ENCODE data around the gene EEF1AKMT4.

Gene EEF1AKMT4

DNA sequence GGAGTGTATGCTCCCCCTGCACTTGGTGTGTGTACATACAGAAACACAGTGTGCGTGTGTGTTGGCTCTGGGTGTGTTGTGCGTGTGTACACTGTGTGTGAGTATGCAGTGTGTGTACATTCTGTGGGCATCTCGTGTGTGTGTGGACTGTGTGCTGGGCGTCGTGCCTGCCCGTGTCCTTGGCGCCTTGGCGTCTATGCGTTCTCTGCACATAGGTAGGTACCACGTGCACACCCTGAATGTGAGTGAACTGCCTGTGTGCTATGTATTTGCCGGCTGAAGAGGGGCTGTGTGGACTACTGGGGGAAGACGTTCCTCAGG lies 25.9 kb downstream of the EEF1AKMT4 start:
- TF ChIP-seq EZH2phosphoT487 (IDR thresholded peaks at IDR 0.05; ENCODE audit: low read depth) (no peak), CTCF (IDR thresholded peaks at IDR 0.05; ENCODE audit: low read depth, low read length) (no peak)
- Histone ChIP-seq H2AFZ (ENCODE audit: low read depth, low read length) (no peak overlapping the region), H3K36me3 (replicated peaks; ENCODE audit: low read depth, low read length) (no peaks in the 10 kb centered on the region), H3K4me3 (ENCODE audit: low read length) (no peak overlapping the region), H4K20me1 (ENCODE audit: insufficient read depth, low read length) (no peaks in the 10 kb centered on the region), H3K9me3 (ENCODE audit: insufficient read depth, low read length) (no peaks in the 10 kb centered on the region), H3K79me2 (ENCODE audit: low read length) (no peaks in the 10 kb centered on the region), H3K27ac (ENCODE audit: low read length) (no peak overlapping the region), H3K4me2 (ENCODE audit: low read length) (no peak overlapping the region), H3K27me3 (ENCODE audit: low read depth, low read length) (no peaks in the 10 kb centered on the region), H3K9ac (ENCODE audit: low read length) (no peak overlapping the region), H3K4me1 (ENCODE audit: low read length) (no peaks in the 10 kb centered on the region; the same call in 1 of the 2 replicates)

GRCh38 chr3:184275961-184276910 lies 26.8 kb downstream of the EEF1AKMT4 start, which contains the start of gene ECE2:
TSS of gene ECE2 (plus strand) at chr3:184276022. CDS start at chr3:184276154, 132 bp downstream.
- Histone ChIP-seq H3K4me3 (ENCODE audit: low read length) (no peak within 1 kb of the TSS), H3K27ac (ENCODE audit: low read length) (no peak within 1 kb of the TSS), H3K4me2 (ENCODE audit: low read length) (no peak within 1 kb of the TSS), H3K4me1 (ENCODE audit: low read length) (no peaks in the 10 kb centered on the region; the same call in 1 of the 2 replicates), H4K20me1 (ENCODE audit: insufficient read depth, low read length) (no peaks in the 10 kb centered on the region), H3K9ac (ENCODE audit: low read length) (no peak within 1 kb of the TSS), H3K9me3 (ENCODE audit: insufficient read depth, low read length) (no peaks in the 10 kb centered on the region), H3K79me2 (ENCODE audit: low read length) (no peaks in the 10 kb centered on the region), H2AFZ (ENCODE audit: low read depth, low read length) (no peak within 1 kb of the TSS), H3K36me3 (replicated peaks; ENCODE audit: low read depth, low read length) (no peaks in the 10 kb centered on the region), H3K27me3 (ENCODE audit: low read depth, low read length) (no peaks in the 10 kb centered on the region)
- TF ChIP-seq CTCF (IDR thresholded peaks at IDR 0.05; ENCODE audit: low read depth, low read length) (no peak), EZH2phosphoT487 (IDR thresholded peaks at IDR 0.05; ENCODE audit: low read depth) (no peak)

- Histone ChIP-seq H3K9ac (ENCODE audit: low read length) (no peak overlapping the region), H3K27me3 (ENCODE audit: low read depth, low read length) (no peaks in the 10 kb centered on the region), H3K4me2 (ENCODE audit: low read length) (no peak overlapping the region), H3K4me1 (ENCODE audit: low read length) (no peaks in the 10 kb centered on the region; the same call in 1 of the 2 replicates), H3K27ac (ENCODE audit: low read length) (no peak overlapping the region), H3K9me3 (ENCODE audit: insufficient read depth, low read length) (no peaks in the 10 kb centered on the region), H2AFZ (ENCODE audit: low read depth, low read length) (no peak overlapping the region), H3K79me2 (ENCODE audit: low read length) (no peaks in the 10 kb centered on the region), H4K20me1 (ENCODE audit: insufficient read depth, low read length) (no peaks in the 10 kb centered on the region), H3K36me3 (replicated peaks; ENCODE audit: low read depth, low read length) (no peaks in the 10 kb centered on the region), H3K4me3 (ENCODE audit: low read length) (no peak overlapping the region)
- TF ChIP-seq EZH2phosphoT487 (IDR thresholded peaks at IDR 0.05; ENCODE audit: low read depth) (no peak), CTCF (IDR thresholded peaks at IDR 0.05; ENCODE audit: low read depth, low read length) (no peak)
Measured at GRCh38 chr3:184277366-184277765, 27.9 kb downstream of the EEF1AKMT4 start.

- Histone ChIP-seq H4K20me1 (ENCODE audit: insufficient read depth, low read length) (no peaks in the 10 kb centered on the region), H3K27me3 (ENCODE audit: low read depth, low read length) (0 out of 2 replicates have a peak, but pooled peaks cover 4% of the 10 kb centered on the region), H2AFZ (ENCODE audit: low read depth, low read length) (no peak overlapping the region), H3K4me1 (ENCODE audit: low read length) (peaks cover 5% of the 10 kb centered on the region), H3K9ac (ENCODE audit: low read length) (no peak overlapping the region), H3K79me2 (ENCODE audit: low read length) (no peaks in the 10 kb centered on the region), H3K4me2 (ENCODE audit: low read length) (no peak overlapping the region), H3K36me3 (replicated peaks; ENCODE audit: low read depth, low read length) (no peaks in the 10 kb centered on the region), H3K27ac (ENCODE audit: low read length) (no peak overlapping the region), H3K4me3 (ENCODE audit: low read length) (no peak overlapping the region), H3K9me3 (ENCODE audit: insufficient read depth, low read length) (no peaks in the 10 kb centered on the region)
- no peak for TF ChIP-seq CTCF (IDR thresholded peaks at IDR 0.05; ENCODE audit: low read depth, low read length)
- no peak for TF ChIP-seq EZH2phosphoT487 (IDR thresholded peaks at IDR 0.05; ENCODE audit: low read depth)
Measured at GRCh38 chr3:184282941-184283340, 33.5 kb downstream of the EEF1AKMT4 start.
